HepG2 (cell line): ENCODE data around the gene KRTAP5-1. TPM values are rescaled to one million over a fixed set of nuclear protein-coding genes. Genes with fewer than 3 reads are reported as not detected.

Experiments used
- ATAC-seq: fragments of 200-7000 bp; cut with Tn5 transposase; 3 replicates; pipeline ENCODE4 v1.9.1; 2020; ENCODE audit warnings: mild to moderate bottlenecking, moderate library complexity
- BruUV-seq: library from RNA; stranded (reverse); fragments of 400-500 nt; replicated peaks from 2 replicates; lab custom pipeline; 2021; lab: Mats Ljungman, UMichigan
- CTCF ChIA-PET: fragments of 300-600 bp; formaldehyde crosslinking; extraction: SDS; loops from one replicate; lab custom pipeline; 2021; ENCODE audit warnings: low total read pairs, inconsistent platforms, low intra/inter-chr PET ratio; lab: Yijun Ruan, JAX
- POLR2A ChIA-PET: fragments of 350-600 bp; sonication (Branson Sonifier 250); formaldehyde crosslinking; loops from one replicate; lab custom pipeline; 2020; ENCODE audit warnings: antibody characterized with exemption, inconsistent platforms; lab: Yijun Ruan, JAX
- DNase-seq: peaks from one replicate; pipeline ENCODE4 v3.0.0-alpha.2; 2015; ENCODE audit warnings: low spot score
- FAIRE-seq: peaks from 3 replicates; lab custom pipeline; 2011; peaks lifted over from hg19 to GRCh38; lab: Jason Lieb, UNC
- H2AFZ ChIP-seq: one replicate; pipeline ENCODE4 v1.6.1; 2011; ENCODE audit warnings: low read length, inconsistent platforms
- H3K27ac ChIP-seq: fragments of 300-600 bp; 3 replicates; pipeline ENCODE4 v1.8.0; 2011; ENCODE audit warnings: mixed run types, mild to moderate bottlenecking, mixed read lengths, low read length, inconsistent platforms; ENCODE audit not compliant: insufficient read depth; ENCODE audit errors: extremely low read length
- H3K27me3 ChIP-seq, 2 experiments: fragments of 200-600 bp in 1 of 2; 2 replicates in 1 of 2; 3 replicates in 1 of 2; pipeline versions ENCODE4 v1.6.0 to v1.8.0; 2011; ENCODE audit warnings: low read length in 2 of 2, mild to moderate bottlenecking in 2 of 2, moderate library complexity in 2 of 2, inconsistent platforms in 1 of 2; ENCODE audit not compliant: insufficient read depth in 2 of 2, control insufficient read depth in 1 of 2
- H3K36me3 ChIP-seq, 2 experiments: fragments of 200-600 bp in 1 of 2; replicated peaks in 1 of 2; 2 replicates in 1 of 2; 3 replicates in 1 of 2; pipeline versions ENCODE4 v1.5.1 to v1.8.0; 2011; ENCODE audit warnings: low read length in 2 of 2, inconsistent platforms in 1 of 2; ENCODE audit not compliant: insufficient read depth in 2 of 2, control insufficient read depth in 1 of 2
- H3K4me1 ChIP-seq: 2 replicates; pipeline ENCODE4 v1.5.1; 2012; ENCODE audit warnings: low read length, inconsistent platforms; ENCODE audit not compliant: insufficient read depth
- H3K4me2 ChIP-seq: 2 replicates; pipeline ENCODE4 v1.6.0; 2011; ENCODE audit warnings: low read depth, low read length, inconsistent platforms
- H3K4me3 ChIP-seq, 3 experiments: fragments of 200-600 bp in 1 of 3; sonication (generic), shearing (Covaris generic) in 1 of 3; replicated peaks in 1 of 3; 2 replicates each; pipeline ENCODE4 v1.5.1; 2011 to 2016; ENCODE audit warnings: low read length in 3 of 3, inconsistent platforms in 2 of 3, low read depth in 2 of 3, mild to moderate bottlenecking in 2 of 3, control low read depth in 1 of 3, mixed read lengths in 1 of 3; ENCODE audit not compliant: insufficient read depth in 1 of 3
- H3K79me2 ChIP-seq: one replicate; pipeline ENCODE4 v1.6.1; 2011; ENCODE audit warnings: low read length, inconsistent platforms; ENCODE audit not compliant: insufficient read depth
- H3K9ac ChIP-seq: 2 replicates; pipeline ENCODE4 v1.6.0; 2011; ENCODE audit warnings: mild to moderate bottlenecking, low read depth, low read length, inconsistent platforms; ENCODE audit not compliant: insufficient read depth
- H3K9me3 ChIP-seq: 2 replicates; pipeline ENCODE4 v1.5.1; 2012; ENCODE audit warnings: mild to moderate bottlenecking, low read length
- H4K20me1 ChIP-seq: 2 replicates; pipeline ENCODE4 v1.6.0; 2011; ENCODE audit warnings: inconsistent platforms, mild to moderate bottlenecking, low read length, moderate library complexity; ENCODE audit not compliant: insufficient read depth
- AHR ChIP-seq: IDR thresholded peaks from 2 replicates; pipeline ENCODE4 v1.6.1; 2018; ENCODE audit warnings: missing genetic modification reagents, missing compliant biosample characterization
- CTCF ChIP-seq: sonication (generic); formaldehyde crosslinking; IDR thresholded peaks from 2 replicates; pipeline ENCODE4 v1.5.0; 2020; ENCODE audit warnings: mild to moderate bottlenecking, missing genetic modification reagents, moderate library complexity
- ETV5 ChIP-seq: IDR thresholded peaks from 2 replicates; pipeline ENCODE4 v1.6.1; 2018; ENCODE audit warnings: missing biosample characterization, missing genetic modification reagents, inconsistent platforms, borderline replicate concordance
- GABPB1 ChIP-seq: IDR thresholded peaks from 2 replicates; pipeline ENCODE4 v1.6.1; 2016; ENCODE audit warnings: mild to moderate bottlenecking, missing genetic modification reagents, moderate library complexity, missing compliant biosample characterization
- HNRNPL ChIP-seq: fragments of 200-400 bp; formaldehyde crosslinking; IDR thresholded peaks from 2 replicates; pipeline ENCODE4 v1.6.1; 2017; ENCODE audit warnings: mild to moderate bottlenecking, low read depth, low read length
- MAF1 ChIP-seq: sonication (generic); formaldehyde crosslinking; IDR thresholded peaks from 2 replicates; pipeline ENCODE4 v1.5.0; 2020; ENCODE audit warnings: missing genetic modification reagents, borderline replicate concordance
- PATZ1 ChIP-seq: sonication (generic); formaldehyde crosslinking; IDR thresholded peaks from 2 replicates; pipeline ENCODE4 v1.4.0; 2020; ENCODE audit warnings: missing genetic modification reagents
- PTBP1 ChIP-seq: fragments of 200-400 bp; formaldehyde crosslinking; IDR thresholded peaks from 2 replicates; pipeline ENCODE4 v1.6.1; 2018; ENCODE audit warnings: low read length, low read depth; ENCODE audit not compliant: poor library complexity, severe bottlenecking
- SAP130 ChIP-seq: IDR thresholded peaks from 2 replicates; pipeline ENCODE4 v1.6.1; 2016; ENCODE audit warnings: low read depth
- THAP11 ChIP-seq: IDR thresholded peaks from 2 replicates; pipeline ENCODE4 v1.6.1; 2016; ENCODE audit warnings: missing biosample characterization, missing genetic modification reagents
- XRCC5 ChIP-seq: fragments of 200-400 bp; formaldehyde crosslinking; optimal IDR thresholded peaks from 2 replicates; pipeline ENCODE3; 2017; ENCODE audit warnings: mild to moderate bottlenecking, low read length
- ZNF263 ChIP-seq: sonication (generic); formaldehyde crosslinking; IDR thresholded peaks from 2 replicates; pipeline ENCODE4 v1.4.0; 2020; ENCODE audit warnings: missing genetic modification reagents
- ZNF614 ChIP-seq: IDR thresholded peaks from 2 replicates; pipeline ENCODE4 v1.6.1; 2018; ENCODE audit warnings: missing biosample characterization, missing genetic modification reagents, inconsistent platforms, borderline replicate concordance
- ZNF687 ChIP-seq: sonication (generic); formaldehyde crosslinking; IDR thresholded peaks from 2 replicates; pipeline ENCODE4 v1.5.1; 2020; ENCODE audit warnings: mild to moderate bottlenecking, missing genetic modification reagents, moderate library complexity
- WGBS: methylation state at CpG from one replicate; pipeline ENCODE4 v1.1.6; 2017; ENCODE audit warnings: low lambda C conversion rate; 5-methylcytosine and 5-hydroxymethylcytosine counted together
- in situ Hi-C: cut with HindIII; loops from 2 replicates; pipeline ENCODE4 v1.10.0; 2017; ENCODE audit warnings: low pct_unique_long_range_greater_than_20kb; ENCODE audit not compliant: extremely low pct_ligation_motif_present
- intact Hi-C: fragments of 100-400 bp; cut with micrococcal nuclease; formaldehyde crosslinking; loops from one replicate; pipeline ENCODE4 v1.10.0; 2022; ENCODE audit not compliant: unreplicated experiment
- polyA plus RNA-seq, 8 experiments: library from polyadenylated mRNA; depleted of rRNA in 3 of 8; stranded (reverse) in 7 of 8; unstranded in 1 of 8; fragments of >200 nt; fragmentation: Illumina TruSeq in 4 of 8; extraction: Trizol in 4 of 8; gene quantifications; 2 replicates each; pipeline versions ENCODE4 v1.2.1 to v1.2.3, GENCODE V29; 2011 to 2016; ENCODE audit warnings: low read depth in 4 of 8, missing spikeins in 1 of 8, mixed read lengths in 1 of 8; ENCODE audit not compliant: insufficient read depth in 1 of 8
- total RNA-seq, 5 experiments: library from RNA; depleted of rRNA; stranded (reverse); fragments of >200 nt; fragmentation: Illumina TruSeq; extraction: Trizol; gene quantifications; 2 replicates each; pipeline ENCODE4 v1.2.3, GENCODE V29; 2016; ENCODE audit warnings: low read depth in 1 of 5

KRTAP5-1 gene
- total and polyA plus RNA-seq, 2 of the 13 experiments (the other 11 are each of a cell fraction or from before 2014, with no cell fraction given), result not detected

- WGBS, result 12% methylated on average over 8 of the region's 13 CpGs
- no peak overlapping the region for H3K27ac ChIP-seq
- peak; percentile 31 for DNase-seq
- CTCF ChIA-PET, result no interaction called here
- peak overlapping the region; percentile 12; the same call in 1 of the 2 replicates for H3K4me2 ChIP-seq
- intact Hi-C loops, result loop anchor here (5.0 kb wide), 1 partner anchor 78 kb away; the partner anchor contains the start of gene KRTAP5-5
- no peaks in the 10 kb centered on the region for H3K79me2 ChIP-seq
- peaks cover 15 to 45% of the 10 kb centered on the region in 2 experiments; a peak in 4 of 5 replicates for H3K27me3 ChIP-seq
- H3K9ac ChIP-seq, result no peak overlapping the region
- no peak overlapping the region for H2AFZ ChIP-seq
- POLR2A ChIA-PET, result no interaction called here
- no peaks in the 10 kb centered on the region for H3K9me3 ChIP-seq
- peaks cover 6% of the 10 kb centered on the region for H3K4me1 ChIP-seq
- in situ Hi-C loops, result no loop called here
- no peaks in the 10 kb centered on the region for H4K20me1 ChIP-seq
- no peak overlapping the region for H3K4me3 ChIP-seq
- FAIRE-seq, result no peak
- H3K36me3 ChIP-seq, result no peaks in the 10 kb centered on the region
- no TSS peak for BruUV-seq
- peak; percentile 72 for ATAC-seq
- no peak for TF ChIP-seq AHR (CRISPR knock-in tag)
- TF ChIP-seq GABPB1 (CRISPR knock-in tag), result peak; percentile 64
- peak; percentile 55 for TF ChIP-seq CTCF (CRISPR knock-in tag)
- 0 out of 2 replicates have a peak, but pooled peaks have one; percentile 11 for TF ChIP-seq THAP11 (CRISPR knock-in tag)
- peak; percentile 39; the same call in 1 of the 2 replicates for TF ChIP-seq PATZ1 (CRISPR knock-in tag)
- no peak for TF ChIP-seq MAF1 (CRISPR knock-in tag)
- TF ChIP-seq ZNF263 (CRISPR knock-in tag), result 0 out of 2 replicates have a peak, but pooled peaks have one; percentile 18
- TF ChIP-seq ETV5 (CRISPR knock-in tag), result peak; percentile 50
- TF ChIP-seq ZNF687 (CRISPR knock-in tag), result peak; percentile 39
- TF ChIP-seq PTBP1, result no peak
- 0 out of 2 replicates have a peak, but pooled peaks have one; percentile 22 for TF ChIP-seq HNRNPL
- 0 out of 2 replicates have a peak, but pooled peaks have one; percentile 21 for TF ChIP-seq ZNF614
- 0 out of 2 replicates have a peak, but pooled peaks have one; percentile 21 for TF ChIP-seq SAP130 (CRISPR knock-in tag)
- peak; percentile 76 for TF ChIP-seq XRCC5
Measured at GRCh38 chr11:1549338-1550330, 35.4 kb downstream of the KRTAP5-1 start.
